ENCODE results near the gene CEND1.
"Not testable (repeated sequence)": the region's sequence is repeated elsewhere in the genome, so short reads cannot be mapped to it uniquely, and the experiment has no call there.

DNA sequence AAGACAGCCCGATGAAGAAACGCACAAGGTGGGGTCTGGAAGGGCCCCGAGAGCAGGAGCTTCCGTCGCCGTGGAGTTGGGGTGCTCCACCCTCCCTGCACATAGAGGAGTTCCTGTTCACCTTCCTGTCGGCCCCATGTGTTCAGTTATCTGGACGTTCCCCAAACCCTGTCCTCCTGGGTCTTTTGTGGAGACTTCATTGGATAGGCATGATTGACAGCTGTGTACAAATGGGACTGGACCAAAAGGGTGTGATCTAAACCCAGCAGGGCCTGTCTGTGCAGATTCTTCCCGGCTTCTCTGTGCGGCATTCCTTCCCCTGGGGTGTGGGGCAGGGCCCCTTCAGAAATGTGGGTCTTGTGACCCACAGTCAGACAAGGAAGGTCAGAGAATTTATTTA lies 52.0 kb downstream of the CEND1 start:
- not testable (repeated sequence) for TF ChIP-seq ZNF274 (IDR thresholded peaks at IDR 0.05; ENCODE audit: low read depth, low read length); YY1 (IDR thresholded peaks at IDR 0.05; ENCODE audit: insufficient read depth, insufficient read length)

Measured in NT2/D1 (cell line).